ENCODE data around the gene GUCY1A1. TPM values are rescaled to one million over a fixed set of nuclear protein-coding genes. Genes with fewer than 3 reads are reported as not detected.

Gene GUCY1A1
- total and polyA plus RNA-seq, 2 donors (not counting 1 experiment from before 2014, with no cell fraction given) = 8.1 to 10.7 TPM

GRCh38 chr4:155759372-155760252 is 93.0 kb downstream of the GUCY1A1 start:
- Histone ChIP-seq H3K79me2 (ENCODE audit: control insufficient read depth, insufficient read depth, low read length) (no peaks in the 10 kb centered on the region), H3K9ac (ENCODE audit: insufficient read depth, low read length) (peak overlapping the region; percentile 64), H2AFZ (ENCODE audit: low read length) (peak overlapping the region; percentile 74), H3K4me2 (ENCODE audit: extremely low read depth, insufficient read depth, low read length) (peak overlapping the region; percentile 97), H3K27me3 (ENCODE audit: control insufficient read depth, insufficient read depth, low read length) (no peaks in the 10 kb centered on the region), H3K9me3 (ENCODE audit: control insufficient read depth, insufficient read depth, low read depth, low read length) (no peaks in the 10 kb centered on the region), H3K27ac (ENCODE audit: insufficient read depth, low read length) (no peak overlapping the region), H3K36me3 (ENCODE audit: control insufficient read depth, insufficient read depth, low read length) (no peaks in the 10 kb centered on the region), H4K20me1 (ENCODE audit: control insufficient read depth, extremely low read depth, insufficient read depth, low read length) (no peaks in the 10 kb centered on the region), H3K4me1 (ENCODE audit: control insufficient read depth, extremely low read depth, insufficient read depth, low read length) (no peaks in the 10 kb centered on the region), H3K4me3 (replicated peaks in 1 of 4; ENCODE audit: control extremely low read depth in 1 of 4, insufficient read depth in 1 of 4, low read depth in 3 of 4, low read length in 4 of 4) (peak overlapping the region; percentile 58 to 78 (median 66))
- peak; percentile 23 to 61 for DNase-seq (ENCODE audit: low read depth in 2 of 2)
- TF ChIP-seq EZH2 (IDR thresholded peaks at IDR 0.05; ENCODE audit: low read length, missing control alignments) = no peak
- TF ChIP-seq, protein P1, sequence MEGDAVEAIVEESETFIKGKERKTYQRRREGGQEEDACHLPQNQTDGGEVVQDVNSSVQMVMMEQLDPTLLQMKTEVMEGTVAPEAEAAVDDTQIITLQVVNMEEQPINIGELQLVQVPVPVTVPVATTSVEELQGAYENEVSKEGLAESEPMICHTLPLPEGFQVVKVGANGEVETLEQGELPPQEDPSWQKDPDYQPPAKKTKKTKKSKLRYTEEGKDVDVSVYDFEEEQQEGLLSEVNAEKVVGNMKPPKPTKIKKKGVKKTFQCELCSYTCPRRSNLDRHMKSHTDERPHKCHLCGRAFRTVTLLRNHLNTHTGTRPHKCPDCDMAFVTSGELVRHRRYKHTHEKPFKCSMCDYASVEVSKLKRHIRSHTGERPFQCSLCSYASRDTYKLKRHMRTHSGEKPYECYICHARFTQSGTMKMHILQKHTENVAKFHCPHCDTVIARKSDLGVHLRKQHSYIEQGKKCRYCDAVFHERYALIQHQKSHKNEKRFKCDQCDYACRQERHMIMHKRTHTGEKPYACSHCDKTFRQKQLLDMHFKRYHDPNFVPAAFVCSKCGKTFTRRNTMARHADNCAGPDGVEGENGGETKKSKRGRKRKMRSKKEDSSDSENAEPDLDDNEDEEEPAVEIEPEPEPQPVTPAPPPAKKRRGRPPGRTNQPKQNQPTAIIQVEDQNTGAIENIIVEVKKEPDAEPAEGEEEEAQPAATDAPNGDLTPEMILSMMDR (conservative IDR thresholded peaks at IDR 0.05 in 1 of 2, IDR thresholded peaks at IDR 0.05 in 1 of 2; ENCODE audit: low read depth in 1 of 2, low read length in 2 of 2) = no peak

DNA sequence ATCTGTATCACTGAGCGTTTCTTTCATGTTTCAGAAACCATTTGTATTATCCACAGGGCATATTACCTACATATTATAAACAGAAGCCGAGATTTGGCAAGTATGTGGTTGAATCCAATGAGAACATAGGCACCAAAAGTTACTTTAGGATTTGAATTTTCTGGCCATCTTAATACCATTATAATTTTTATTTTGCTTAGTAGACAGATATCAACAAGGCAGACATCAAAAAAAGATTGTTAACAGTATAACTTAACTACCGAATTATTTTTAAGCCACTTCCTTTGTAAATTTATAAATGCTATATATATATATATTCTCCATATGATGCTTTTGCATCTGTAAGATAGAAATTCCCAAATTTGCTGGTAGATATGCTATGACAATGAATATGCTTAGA is 94.4 kb downstream of the GUCY1A1 start:
- Histone ChIP-seq H2AFZ (ENCODE audit: low read length) (no peak overlapping the region), H3K27me3 (ENCODE audit: control insufficient read depth, insufficient read depth, low read length) (no peaks in the 10 kb centered on the region), H4K20me1 (ENCODE audit: control insufficient read depth, extremely low read depth, insufficient read depth, low read length) (no peaks in the 10 kb centered on the region), H3K9me3 (ENCODE audit: control insufficient read depth, insufficient read depth, low read depth, low read length) (no peaks in the 10 kb centered on the region), H3K79me2 (ENCODE audit: control insufficient read depth, insufficient read depth, low read length) (no peaks in the 10 kb centered on the region), H3K27ac (ENCODE audit: insufficient read depth, low read length) (no peak overlapping the region), H3K36me3 (ENCODE audit: control insufficient read depth, insufficient read depth, low read length) (no peaks in the 10 kb centered on the region), H3K4me3 (replicated peaks in 1 of 4; ENCODE audit: control extremely low read depth in 1 of 4, insufficient read depth in 1 of 4, low read depth in 3 of 4, low read length in 4 of 4) (peak overlapping the region in 1 of 4 experiments; percentile 78), H3K4me2 (ENCODE audit: extremely low read depth, insufficient read depth, low read length) (no peak overlapping the region), H3K4me1 (ENCODE audit: control insufficient read depth, extremely low read depth, insufficient read depth, low read length) (no peaks in the 10 kb centered on the region), H3K9ac (ENCODE audit: insufficient read depth, low read length) (no peak overlapping the region)
- DNase-seq (ENCODE audit: low read depth in 2 of 2) = no peak
- TF ChIP-seq, protein P1 (conservative IDR thresholded peaks at IDR 0.05 in 1 of 2, IDR thresholded peaks at IDR 0.05 in 1 of 2; ENCODE audit: low read depth in 1 of 2, low read length in 2 of 2) = no peak
- no peak for TF ChIP-seq EZH2 (IDR thresholded peaks at IDR 0.05; ENCODE audit: low read length, missing control alignments)

DNA sequence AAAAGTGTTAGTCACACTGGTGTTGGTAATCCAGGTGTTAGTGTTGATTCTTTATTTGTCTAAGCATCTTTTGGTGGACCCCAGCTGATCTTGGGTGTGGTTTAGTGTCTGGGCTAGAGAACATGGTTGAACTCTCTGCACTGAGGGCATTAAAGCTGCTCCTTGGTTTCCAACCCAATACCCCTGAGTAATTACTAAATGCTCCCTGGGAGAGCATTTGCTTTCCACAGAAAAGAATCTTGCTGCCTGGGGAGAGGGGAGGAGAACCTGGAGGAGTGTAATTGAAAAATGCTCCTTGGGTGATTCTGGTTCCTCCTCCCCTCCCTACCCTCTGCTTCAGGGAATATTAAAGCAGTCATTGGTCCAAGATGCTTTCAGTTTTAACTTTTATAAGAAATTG is 95.3 kb downstream of the GUCY1A1 start:
- no peak for DNase-seq (ENCODE audit: low read depth in 2 of 2)
- no peaks in the 10 kb centered on the region for H3K79me2 ChIP-seq (ENCODE audit: control insufficient read depth, insufficient read depth, low read length)
- H3K9me3 ChIP-seq (ENCODE audit: control insufficient read depth, insufficient read depth, low read depth, low read length) = no peaks in the 10 kb centered on the region
- H3K27ac ChIP-seq (ENCODE audit: insufficient read depth, low read length) = no peak overlapping the region
- H3K4me2 ChIP-seq (ENCODE audit: extremely low read depth, insufficient read depth, low read length) = no peak overlapping the region
- no peak overlapping the region for H3K4me3 ChIP-seq (replicated peaks in 1 of 4; ENCODE audit: control extremely low read depth in 1 of 4, insufficient read depth in 1 of 4, low read depth in 3 of 4, low read length in 4 of 4)
- H3K27me3 ChIP-seq (ENCODE audit: control insufficient read depth, insufficient read depth, low read length) = no peaks in the 10 kb centered on the region
- no peaks in the 10 kb centered on the region for H3K36me3 ChIP-seq (ENCODE audit: control insufficient read depth, insufficient read depth, low read length)
- H2AFZ ChIP-seq (ENCODE audit: low read length) = no peak overlapping the region
- H4K20me1 ChIP-seq (ENCODE audit: control insufficient read depth, extremely low read depth, insufficient read depth, low read length) = no peaks in the 10 kb centered on the region
- H3K9ac ChIP-seq (ENCODE audit: insufficient read depth, low read length) = no peak overlapping the region
- H3K4me1 ChIP-seq (ENCODE audit: control insufficient read depth, extremely low read depth, insufficient read depth, low read length) = no peaks in the 10 kb centered on the region
- TF ChIP-seq, protein P1 (conservative IDR thresholded peaks at IDR 0.05 in 1 of 2, IDR thresholded peaks at IDR 0.05 in 1 of 2; ENCODE audit: low read depth in 1 of 2, low read length in 2 of 2) = no peak
- no peak for TF ChIP-seq EZH2 (IDR thresholded peaks at IDR 0.05; ENCODE audit: low read length, missing control alignments)

Measured in fibroblast of lung (primary cell).